Lower leg skin (tissue), 3 donors: ENCODE data around the gene UBE2F.

Source experiments
- CTCF ChIP-seq, 3 donors: fragments of 450-650 bp; IDR thresholded peaks; one replicate each; pipeline ENCODE4 v1.5.1; 2016; ENCODE audit warnings: antibody characterized with exemption in 3 of 3, mild to moderate bottlenecking in 3 of 3, moderate library complexity in 2 of 3
- POLR2A ChIP-seq, 2 donors: fragments of 450-650 bp; IDR thresholded peaks; one replicate each; pipeline ENCODE4 v1.6.1; 2016 to 2017; ENCODE audit warnings: antibody characterized with exemption in 2 of 2, mild to moderate bottlenecking in 1 of 2, moderate library complexity in 1 of 2

GRCh38 chr2:237920673-237921072 is 46.1 kb upstream of the UBE2F start:
- TF ChIP-seq POLR2A (IDR thresholded peaks at IDR 0.05) (no peak), CTCF (IDR thresholded peaks at IDR 0.05) (no peak)
